ENCODE data around the gene INCENP.
"Not testable (repeated sequence)": the region's sequence is repeated elsewhere in the genome, so short reads cannot be mapped to it uniquely, and the experiment has no call there.

INCENP gene

DNA sequence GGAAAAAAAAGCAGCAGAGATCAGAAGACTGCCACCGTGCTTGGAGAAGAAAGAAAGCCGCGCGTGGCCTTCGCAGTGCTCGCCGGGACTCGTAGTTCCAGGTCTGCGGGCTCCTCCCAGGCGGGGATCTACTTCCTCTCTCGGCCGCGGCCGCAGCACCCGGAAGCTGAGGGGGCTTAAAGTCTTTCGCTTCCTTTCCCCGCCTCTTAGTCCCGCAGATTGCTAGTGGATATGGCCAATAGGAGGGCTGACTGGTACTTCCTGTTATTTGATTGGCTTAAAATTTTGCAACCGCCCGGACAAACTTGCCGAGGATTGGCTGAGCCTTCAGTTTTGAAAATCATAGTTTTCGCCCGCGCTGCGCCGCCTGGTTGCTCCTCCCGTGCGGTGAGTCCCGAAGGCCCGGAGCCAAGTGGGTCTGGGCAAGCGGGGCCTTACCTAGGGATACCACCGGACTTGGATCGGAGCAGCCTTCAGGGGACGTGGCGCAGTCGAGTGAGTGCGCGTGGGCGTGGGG, at the start of gene INCENP:
INCENP (plus strand) TSS at position 343 of the 517 bp plus-strand sequence. CDS start 4,151 bp downstream, outside the sequence.
- DNase-seq (ENCODE audit: low read depth) = peak; percentile 97

DNA sequence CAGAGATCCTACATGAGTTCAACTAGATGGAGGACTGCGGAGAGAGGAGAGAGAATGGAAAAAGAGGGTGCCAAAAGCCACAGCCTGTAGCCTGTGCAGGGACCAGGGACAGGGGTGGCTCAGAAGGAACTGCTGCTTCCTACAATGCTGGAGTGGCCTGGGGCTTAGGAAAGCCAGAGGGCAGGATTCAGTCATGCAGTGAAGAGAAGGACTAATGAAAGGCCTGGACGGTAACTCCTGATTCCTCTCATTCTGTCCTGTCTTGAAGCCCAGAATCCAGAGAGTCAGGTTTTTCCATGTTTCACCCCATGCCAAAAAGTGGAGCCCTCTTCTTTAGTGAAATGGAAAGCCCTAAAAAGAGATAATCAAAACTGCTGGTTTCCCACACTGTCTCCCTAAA, 48.4 kb upstream of the INCENP start:
- no peak for DNase-seq (ENCODE audit: low read depth)

DNA sequence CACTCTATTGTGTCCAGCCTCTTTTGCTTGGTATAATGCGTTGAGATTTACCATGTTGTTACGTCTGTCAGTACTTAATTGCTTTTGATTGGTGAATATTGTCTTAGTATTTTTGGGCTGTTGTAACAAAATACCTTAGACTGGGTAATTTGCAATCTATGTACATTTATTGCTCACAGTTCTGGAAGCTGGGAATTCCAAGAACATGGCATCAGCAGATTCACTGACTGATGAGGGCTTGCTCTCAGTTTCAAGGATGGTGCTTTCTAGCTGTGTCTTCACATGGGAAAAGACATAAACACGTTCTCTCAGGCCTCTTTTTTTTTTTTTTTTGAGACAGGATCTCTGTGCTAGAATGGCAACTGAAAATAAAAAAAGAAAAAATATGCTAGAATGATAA, 46.7 kb upstream of the INCENP start:
- no peak for DNase-seq (ENCODE audit: low read depth)

DNA sequence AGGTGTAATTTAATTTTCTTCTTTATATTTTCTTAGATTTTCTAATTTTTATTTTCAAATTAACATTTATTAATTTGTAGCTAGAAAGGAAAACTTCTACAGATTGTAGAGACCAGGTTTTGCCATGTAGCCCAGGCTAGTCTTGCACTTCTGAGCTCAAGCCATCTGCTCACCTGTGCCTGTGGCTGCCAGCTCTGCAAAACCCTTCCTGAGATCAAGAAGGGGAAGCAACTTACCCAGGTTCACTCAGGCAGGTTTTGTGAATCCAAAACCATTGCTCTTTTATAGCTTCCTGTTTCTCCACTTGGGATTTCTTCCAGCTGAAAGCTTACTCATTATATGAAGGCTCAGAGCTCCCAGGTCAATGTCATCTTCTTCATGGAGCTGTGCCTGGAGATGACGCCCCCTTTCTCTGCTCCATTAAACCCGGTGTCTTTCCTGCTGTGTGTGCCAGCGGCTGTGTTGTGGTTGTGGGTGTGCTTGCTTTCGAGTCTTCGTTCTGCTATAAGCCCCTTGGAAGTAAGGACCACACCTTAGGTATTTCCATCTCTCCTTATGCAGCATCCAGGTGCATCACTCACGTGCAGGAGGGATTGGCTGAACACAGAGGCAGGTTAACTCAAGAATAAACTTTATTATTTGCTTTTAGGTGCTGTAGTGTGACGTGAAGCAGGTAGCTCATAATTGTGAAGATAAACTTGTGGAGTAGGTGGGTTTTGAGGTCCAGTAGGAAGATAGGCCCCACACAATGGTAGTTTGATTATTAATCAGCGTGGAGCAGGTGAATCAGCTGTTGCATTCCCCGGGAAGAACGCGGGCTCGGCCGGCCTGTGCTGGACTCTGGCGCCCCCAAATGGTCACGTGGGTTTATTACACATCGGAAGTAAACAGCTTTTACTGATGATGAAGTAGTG, 42.2 kb upstream of the INCENP start:
- peak; percentile 42 for DNase-seq (ENCODE audit: low read depth)

DNA sequence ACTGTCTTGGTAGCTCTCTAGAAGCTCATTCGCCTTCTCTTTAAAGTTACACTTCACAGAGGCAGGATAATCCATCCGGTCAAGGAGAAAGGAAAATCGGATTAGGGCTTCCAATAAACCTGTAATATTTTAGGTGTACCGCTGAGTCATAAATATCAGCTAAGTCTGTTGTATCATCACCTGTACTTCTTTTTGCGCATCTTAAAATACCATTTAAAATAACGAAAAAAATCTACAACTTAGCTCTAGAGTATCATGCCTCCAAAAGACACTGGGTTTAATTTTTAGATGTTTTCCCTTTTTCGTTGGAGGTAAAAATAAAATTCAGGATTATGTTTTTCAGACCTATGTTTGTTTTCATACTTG, 41.5 kb upstream of the INCENP start:
- DNase-seq (ENCODE audit: low read depth) = no peak

DNA sequence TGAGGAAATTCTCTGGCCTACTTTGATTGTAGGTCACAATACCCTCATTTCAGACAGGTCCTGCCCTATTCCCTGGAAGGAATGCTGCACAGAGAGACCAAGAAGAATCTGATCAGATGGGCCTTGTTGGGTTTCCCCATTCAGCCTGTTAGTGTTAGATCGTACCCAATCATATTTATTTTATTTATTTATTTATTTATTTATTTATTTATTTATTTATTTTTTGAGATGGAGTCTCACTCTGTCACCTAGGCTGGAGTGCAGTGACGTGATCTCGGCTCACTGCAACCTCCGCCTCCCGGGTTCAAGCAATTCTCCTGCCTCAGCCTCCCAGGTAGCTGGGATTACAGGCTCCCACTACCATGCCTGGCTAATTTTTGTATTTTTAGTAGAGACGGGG, 39.0 kb upstream of the INCENP start:
- DNase-seq (ENCODE audit: low read depth) = not testable (repeated sequence)

DNA sequence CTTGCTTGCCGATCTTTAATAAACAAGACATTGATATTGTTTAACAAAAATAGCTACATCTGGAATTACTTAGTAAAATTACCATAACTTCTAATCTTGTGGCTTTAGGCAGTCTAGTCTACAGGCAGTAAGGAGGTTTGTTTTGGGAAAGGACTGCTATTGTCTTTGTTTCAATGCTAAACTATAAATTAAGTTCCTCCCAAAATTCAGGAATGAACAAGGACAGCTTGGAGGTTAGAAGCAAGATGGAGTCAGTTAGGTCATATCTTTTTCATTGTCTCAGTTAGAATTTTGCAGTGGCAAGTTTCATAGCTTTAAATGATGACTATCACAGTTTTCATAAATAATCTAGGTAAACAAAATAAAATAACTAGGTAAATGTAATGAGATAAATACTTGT, 36.1 kb upstream of the INCENP start:
- no peak for DNase-seq (ENCODE audit: low read depth)

DNA sequence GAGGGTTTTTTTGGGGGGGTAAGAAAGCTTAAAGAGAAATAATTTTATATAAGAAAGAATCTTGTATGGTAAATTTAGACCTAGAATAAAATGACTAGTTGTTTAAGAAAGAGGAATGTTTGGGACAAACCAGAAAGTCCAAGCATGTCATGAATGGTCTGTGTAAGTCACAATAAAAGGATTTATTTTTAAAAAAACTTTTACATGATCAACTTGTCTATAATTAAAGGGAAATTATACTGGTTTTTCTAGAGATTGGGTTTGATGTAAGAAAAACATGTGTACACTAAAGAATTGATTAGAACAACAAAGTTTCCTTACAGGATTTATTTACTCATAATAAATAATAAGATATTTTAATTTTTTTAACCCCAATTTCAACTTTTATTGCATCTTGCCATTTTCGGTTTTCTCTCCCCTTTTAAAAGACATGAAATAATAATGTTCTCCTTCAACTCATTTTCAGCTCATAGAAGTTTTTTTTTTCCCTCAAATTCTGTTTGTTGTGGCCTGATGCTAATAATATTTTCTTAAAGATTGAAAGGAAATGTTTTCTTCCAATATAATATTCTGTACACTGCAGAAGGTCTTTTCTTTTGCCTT, 35.4 kb upstream of the INCENP start:
- no peak for DNase-seq (ENCODE audit: low read depth)

DNA sequence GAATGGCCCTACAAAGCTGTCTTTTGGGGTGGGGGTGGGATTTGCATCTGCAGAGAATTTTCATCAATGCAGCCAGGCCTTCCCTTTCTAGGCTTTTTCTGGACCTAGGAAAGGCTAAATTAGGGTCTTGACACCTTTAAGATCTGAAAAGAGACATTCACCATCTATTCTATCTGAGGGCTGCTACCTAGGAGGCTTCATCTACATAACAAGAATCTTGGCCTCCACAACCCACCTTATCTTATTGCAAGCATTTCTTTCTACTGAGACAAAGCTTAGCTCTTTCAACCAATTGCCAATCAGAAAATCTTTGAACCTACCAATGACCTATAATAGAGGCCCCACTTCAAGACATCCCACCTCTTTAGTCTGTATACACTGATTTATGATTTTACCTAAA, 20.7 kb upstream of the INCENP start:
- DNase-seq (ENCODE audit: low read depth) = no peak

DNA sequence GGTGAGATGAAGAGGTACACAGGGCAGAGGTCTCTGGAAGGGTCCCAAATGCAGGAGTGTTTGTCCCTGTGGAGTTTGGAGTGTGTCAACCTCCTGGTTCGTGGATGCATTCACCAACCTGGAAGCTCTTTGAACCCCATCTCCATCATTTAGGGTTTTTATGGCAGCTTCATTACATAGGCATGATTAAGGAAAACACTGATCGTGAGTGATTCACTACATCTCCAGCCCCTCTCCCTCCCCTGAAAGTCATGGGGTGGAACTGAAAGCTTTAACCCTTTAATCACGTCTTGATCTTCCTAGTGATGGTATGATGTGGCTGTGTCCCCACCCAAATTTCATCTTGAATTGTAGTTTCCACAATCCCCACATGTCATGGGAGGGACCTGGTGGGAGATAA, 19.8 kb upstream of the INCENP start:
- DNase-seq (ENCODE audit: low read depth) = no peak

DNA sequence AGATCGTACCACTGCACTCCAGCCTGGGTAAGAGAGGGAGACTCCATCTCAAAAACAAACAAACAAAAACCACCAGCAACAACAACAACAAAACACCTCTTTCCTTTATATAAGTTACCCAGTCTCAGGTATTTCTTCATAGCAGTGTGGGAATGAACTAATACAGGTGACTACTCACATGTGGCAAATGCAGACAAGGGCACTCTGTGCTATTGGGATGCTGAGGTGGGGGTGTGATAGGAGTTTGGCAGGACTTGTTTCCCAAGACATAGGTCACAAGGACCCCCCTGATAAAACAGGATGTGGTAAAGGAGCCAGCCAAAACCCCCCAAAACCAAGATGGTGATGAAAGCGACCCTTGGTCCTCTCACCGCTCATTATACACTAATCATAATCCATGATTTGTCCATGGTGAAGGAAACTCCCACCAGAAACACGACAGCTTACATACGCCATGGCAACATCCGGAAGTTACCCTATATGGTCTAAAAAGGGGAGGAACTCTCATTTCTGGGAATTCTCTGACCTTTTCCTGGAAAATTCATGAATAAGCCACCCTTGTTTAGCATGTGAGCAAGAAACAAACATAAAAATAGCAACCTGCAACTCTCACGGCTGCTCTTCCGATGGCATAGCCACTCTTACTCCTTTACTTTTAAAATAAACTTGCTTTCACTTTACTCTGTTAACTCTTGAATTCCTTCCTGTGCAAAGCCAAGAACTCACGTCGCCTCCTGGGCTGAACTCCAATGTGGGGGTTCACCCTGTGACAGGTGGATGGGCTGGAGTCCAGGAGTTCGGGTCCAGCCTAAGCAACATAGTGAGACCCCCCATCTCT, 18.8 kb upstream of the INCENP start:
- peak; percentile 50 for DNase-seq (ENCODE audit: low read depth)

DNA sequence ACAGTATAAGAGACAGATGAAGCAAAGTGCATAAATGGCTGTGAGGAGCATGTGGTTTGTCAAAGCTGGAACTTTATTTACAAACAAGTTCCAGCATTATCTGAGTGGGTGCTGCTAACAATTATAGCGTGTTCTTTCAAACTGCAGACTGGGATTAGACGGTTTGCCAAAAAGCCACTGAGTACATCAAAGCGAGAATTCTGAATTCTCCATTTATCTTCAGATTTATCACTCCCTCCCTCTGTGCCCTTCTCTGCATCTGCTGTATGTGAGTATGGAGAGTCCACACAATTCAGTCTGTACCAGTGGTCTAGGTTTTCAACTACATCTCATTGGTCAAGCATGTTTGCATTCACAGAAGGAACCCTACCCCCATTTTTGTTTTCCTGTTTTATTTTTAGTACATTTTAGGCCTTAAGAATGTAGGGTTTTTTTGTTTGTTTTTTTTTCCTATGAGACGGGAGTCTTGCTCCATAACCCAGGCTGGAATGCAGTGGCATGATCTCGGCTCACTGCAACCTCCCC, 18.1 kb upstream of the INCENP start:
- DNase-seq (ENCODE audit: low read depth) = no peak

DNA sequence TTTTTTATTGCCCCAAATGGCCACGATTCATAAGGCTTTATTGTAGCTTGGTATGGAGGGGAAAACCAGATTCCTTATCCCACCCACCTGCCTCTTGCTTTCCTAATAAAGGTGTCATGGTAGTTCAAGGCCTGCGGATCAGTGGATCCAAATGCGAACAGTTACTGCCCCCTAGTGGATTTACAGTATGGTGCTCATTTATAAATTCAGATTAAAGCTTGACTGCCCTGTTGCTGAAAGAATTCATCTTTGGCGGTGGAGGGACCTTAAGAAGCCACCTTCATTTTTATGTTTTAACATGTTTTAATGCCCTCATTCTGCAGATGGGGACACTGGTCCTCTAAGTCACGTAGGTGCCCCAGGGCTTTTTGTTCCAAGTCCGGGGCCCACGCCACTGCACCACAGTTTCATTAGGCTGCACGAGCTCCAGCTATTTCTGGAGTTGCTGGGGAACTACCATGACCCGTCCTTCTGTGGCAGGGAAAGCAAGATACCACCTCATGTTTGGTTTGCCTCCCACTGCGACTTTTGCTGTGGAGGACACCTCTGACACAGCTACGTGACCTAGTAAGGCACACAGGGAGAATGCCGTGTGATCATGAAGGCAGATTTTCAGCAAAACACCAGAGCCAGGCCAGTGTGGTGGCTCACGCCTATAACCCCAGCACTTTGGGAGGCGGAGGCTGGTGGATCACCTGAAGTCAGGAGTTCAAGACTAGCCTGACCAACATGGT, 15.6 kb upstream of the INCENP start:
- DNase-seq (ENCODE audit: low read depth) = no peak

DNA sequence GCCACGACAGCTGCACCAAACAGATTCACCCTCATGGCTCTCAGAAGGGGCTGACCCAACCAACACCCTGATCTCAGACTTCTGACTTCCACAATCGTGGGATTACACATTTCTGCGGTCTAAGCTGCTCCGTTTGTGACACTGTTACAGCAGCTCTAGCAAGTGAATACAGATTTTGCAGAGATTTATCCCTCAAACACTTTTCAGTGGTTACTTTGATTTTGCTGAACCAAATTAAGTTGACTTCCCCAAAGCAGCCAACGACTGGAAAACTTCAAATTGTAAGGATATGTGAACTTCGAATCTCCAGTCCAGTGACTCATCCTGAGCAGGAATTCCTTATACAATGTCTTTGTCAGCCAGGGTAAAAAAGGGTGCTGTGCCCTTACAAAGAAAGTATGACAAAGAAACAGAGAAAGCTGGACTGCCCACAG, 14.8 kb upstream of the INCENP start:
- DNase-seq (ENCODE audit: low read depth) = no peak

DNA sequence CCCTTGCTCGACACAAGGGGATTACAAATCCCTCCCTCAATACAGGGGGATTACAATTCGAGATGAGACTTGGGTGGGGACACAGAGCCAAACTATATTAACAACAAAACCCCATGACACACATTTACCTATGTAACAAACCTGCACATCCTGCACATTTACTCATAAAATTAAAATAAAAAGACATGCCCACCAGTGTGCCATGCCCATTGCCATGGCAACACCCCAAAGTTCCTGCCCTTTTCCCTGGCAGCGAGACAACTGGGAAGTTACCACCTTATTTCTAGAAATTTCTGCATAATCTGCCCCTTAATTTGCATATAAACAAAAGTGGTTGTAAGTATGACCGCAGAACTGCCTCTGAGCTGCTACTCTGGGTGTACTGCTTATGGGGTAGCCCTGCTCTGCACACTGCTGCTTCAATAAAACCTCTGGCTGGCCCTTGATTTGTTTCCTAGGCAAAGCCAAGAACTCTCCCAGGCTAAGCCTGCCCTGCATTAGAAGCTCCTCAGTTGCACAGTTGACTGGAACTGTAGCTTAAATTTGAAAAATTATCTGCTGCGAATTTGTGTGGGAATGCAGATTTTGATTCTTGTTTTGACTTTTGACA, 8.6 kb upstream of the INCENP start:
- DNase-seq (ENCODE audit: low read depth) = no peak

DNA sequence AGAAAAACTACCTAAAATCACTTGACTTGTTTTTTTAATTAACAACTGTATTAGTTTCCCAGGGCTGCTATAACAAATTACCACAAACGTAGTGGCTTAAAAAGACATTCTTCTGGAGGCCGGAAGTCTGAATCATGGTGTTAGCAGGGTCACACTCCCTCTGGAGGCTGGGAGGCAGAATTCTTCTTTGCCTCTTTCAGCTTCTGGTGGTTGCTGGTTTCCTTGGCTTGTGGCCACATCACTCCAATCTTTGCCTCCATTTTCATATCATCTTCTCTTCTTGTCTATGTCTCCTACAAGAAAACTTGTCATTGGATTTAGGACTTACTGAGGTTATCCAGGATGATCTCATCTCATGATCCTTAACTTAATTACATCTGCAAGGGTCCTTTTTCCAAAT, 7.4 kb upstream of the INCENP start:
- no peak for DNase-seq (ENCODE audit: low read depth)

DNA sequence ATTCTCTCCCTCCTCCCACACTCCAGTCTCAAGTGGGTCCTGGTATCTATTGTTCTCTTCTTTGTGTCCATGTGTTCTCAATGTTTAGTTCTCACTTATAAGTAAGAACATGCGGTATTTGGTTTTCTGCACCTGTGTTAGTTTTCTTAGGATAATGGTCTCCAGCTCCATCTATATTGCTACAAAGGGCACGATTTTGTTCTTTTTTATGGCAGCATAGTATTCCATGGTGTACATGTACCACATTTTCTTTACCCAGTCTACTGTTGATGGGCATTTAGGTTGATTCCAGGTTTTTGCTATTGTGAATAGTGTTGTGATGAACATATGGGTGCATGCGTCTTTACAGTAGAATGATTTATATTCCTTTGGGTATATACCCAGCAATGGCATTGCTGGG, 4.2 kb upstream of the INCENP start:
- no peak for DNase-seq (ENCODE audit: low read depth)

DNA sequence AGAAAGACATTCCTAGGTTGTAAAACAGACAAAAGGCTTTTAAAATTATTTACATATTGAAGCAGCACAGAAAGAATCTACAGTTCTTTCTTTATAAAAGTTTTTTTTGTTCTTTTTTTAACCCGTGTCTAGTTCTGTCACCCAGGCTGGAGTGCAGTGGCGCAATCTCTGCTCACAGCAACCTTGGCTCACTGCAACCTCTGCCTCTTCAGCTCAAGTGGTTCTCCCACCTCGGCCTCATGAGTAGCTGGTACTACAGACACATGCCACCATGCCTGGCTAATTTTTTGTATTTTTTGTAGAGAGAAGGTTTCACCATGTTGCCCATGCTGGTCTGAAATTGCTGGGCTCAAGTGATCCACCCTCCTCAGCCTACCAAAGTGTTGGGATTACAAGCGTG, 3.8 kb upstream of the INCENP start:
- DNase-seq (ENCODE audit: low read depth) = no peak

DNA sequence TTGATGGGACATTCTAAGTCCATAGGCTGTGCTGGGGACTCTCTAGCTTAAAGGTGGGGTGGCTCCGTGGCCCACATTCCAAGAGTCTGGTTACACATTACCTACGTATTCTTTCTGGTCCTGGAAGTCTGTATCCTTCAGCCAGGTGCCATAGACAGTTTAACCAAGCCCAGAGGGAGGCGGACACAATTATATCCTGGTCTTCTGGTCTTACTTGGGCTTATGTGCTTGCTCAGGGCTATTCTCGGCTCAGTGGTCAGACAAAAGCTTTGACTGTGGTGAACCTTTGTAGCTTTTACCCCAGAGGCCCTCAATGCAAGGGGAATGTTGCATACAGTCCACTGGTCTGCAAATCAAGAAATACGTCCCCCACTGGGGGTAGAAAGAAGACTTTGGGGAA, 3.4 kb upstream of the INCENP start:
- no peak for DNase-seq (ENCODE audit: low read depth)

DNA sequence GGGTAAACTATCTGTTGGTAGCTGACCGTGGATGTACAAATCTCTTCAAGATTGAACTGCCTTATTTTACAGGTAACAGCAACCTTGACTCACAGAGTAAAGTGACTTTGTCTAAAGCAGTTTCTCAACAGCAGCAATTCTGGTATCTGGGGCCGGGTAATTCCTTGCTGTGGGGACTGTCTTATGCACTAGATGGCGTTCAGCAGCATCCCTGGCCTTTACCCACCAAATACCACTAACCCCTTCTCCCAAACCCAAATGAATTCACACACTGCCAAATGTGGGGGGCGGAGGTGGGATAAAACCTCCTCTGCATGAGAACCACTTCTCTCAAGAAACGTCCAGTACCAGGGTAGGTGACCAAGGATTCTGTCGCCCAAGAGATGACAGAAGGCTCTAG, 1.7 kb upstream of the INCENP start:
- no peak for DNase-seq (ENCODE audit: low read depth)

Measured in GM04504 (cell line).